Esophagus squamous epithelium (tissue), 4 donors: ENCODE data around the gene DGKD.

Source experiments
- CTCF ChIP-seq, 6 experiments: fragments of 450-650 bp in 4 of 6; fragments of 200-600 bp in 2 of 6; sonication (generic) in 2 of 6; IDR thresholded peaks; one replicate each; pipeline ENCODE4 v1.5.1; 2016 to 2019; ENCODE audit warnings: antibody characterized with exemption in 6 of 6, mild to moderate bottlenecking in 4 of 6, moderate library complexity in 4 of 6
- POLR2A ChIP-seq, 4 donors: fragments of 450-650 bp; IDR thresholded peaks; one replicate each; pipeline ENCODE4 v1.6.1; 2017; ENCODE audit warnings: antibody characterized with exemption in 4 of 4, mild to moderate bottlenecking in 4 of 4, moderate library complexity in 3 of 4

- TF ChIP-seq CTCF (IDR thresholded peaks at IDR 0.05) (no peak), POLR2A (IDR thresholded peaks at IDR 0.05) (no peak)
Measured at GRCh38 chr2:233413046-233413445, 58.8 kb downstream of the DGKD start.
